ENCODE data around the gene PLCXD1.

PLCXD1 gene

DNA sequence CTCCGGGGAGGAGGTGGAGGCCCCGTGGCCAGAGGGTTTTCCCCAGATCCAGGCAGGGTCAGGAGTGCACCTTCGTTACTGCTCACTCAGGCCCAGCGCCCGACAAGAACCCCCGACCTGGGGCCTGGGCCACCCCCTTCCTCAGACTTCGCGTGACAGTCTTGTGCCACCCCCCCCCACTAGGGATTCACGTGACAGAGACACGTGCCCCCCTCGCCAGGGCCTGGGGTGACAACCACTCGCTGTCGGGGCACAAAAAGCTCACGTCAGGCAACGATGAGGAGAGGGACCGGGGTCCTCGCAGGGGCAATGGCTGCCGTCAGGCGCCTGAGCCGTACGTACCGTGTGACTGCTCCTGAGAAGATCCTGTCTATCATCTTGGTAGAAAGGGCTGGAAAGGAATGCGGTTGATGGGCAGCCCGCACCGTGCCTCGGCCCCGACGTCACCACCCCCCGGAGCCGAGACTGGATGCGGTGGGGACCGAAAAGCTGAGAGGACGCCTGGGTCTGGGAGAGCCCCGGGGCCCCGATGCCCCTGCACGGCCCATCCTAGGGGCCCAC lies 60.4 kb downstream of the PLCXD1 start:
- ATAC-seq (ENCODE audit: low read depth): no peak

DNA sequence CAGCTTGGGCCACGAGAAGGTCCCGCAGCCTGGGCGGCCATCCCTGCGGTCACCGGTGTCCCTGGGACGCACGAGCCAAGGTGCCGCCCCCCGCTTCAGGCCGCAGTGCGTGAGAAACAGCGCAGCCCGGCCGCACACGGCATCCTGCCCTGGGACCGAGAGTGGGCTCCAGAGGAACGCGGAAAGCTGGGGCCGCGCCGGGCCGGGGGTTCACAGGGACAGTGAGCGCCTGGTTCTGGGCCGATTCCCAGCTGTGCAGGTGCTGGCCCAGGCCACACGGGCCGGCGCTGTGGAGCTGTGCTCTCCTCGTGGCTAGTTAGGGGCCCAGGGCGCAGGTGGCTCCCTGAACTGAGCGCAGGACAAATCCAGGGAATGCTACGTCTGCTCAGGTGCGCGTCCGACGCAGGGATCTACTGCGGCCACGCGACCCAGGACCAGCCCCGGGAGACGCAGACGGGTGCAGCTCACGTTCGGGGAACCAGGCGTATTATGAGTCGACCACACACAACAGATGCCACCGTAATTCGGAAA lies 63.3 kb downstream of the PLCXD1 start:
- H3K27ac ChIP-seq (ENCODE audit: poor library complexity, severe bottlenecking): no peak overlapping the region
- no peaks in the 10 kb centered on the region for H3K4me1 ChIP-seq (ENCODE audit: insufficient read depth, poor library complexity, severe bottlenecking)
- H3K9me3 ChIP-seq (ENCODE audit: severe bottlenecking): no peaks in the 10 kb centered on the region
- no peak for DNase-seq (ENCODE audit: low spot score)
- TF ChIP-seq, protein P1, sequence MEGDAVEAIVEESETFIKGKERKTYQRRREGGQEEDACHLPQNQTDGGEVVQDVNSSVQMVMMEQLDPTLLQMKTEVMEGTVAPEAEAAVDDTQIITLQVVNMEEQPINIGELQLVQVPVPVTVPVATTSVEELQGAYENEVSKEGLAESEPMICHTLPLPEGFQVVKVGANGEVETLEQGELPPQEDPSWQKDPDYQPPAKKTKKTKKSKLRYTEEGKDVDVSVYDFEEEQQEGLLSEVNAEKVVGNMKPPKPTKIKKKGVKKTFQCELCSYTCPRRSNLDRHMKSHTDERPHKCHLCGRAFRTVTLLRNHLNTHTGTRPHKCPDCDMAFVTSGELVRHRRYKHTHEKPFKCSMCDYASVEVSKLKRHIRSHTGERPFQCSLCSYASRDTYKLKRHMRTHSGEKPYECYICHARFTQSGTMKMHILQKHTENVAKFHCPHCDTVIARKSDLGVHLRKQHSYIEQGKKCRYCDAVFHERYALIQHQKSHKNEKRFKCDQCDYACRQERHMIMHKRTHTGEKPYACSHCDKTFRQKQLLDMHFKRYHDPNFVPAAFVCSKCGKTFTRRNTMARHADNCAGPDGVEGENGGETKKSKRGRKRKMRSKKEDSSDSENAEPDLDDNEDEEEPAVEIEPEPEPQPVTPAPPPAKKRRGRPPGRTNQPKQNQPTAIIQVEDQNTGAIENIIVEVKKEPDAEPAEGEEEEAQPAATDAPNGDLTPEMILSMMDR (IDR thresholded peaks at IDR 0.05; ENCODE audit: poor library complexity, severe bottlenecking): no peak
- H3K4me3 ChIP-seq (ENCODE audit: severe bottlenecking): no peak overlapping the region
- no peak for ATAC-seq (ENCODE audit: low read depth)
- H3K36me3 ChIP-seq (ENCODE audit: low read depth): peaks cover 11% of the 10 kb centered on the region
- H3K27me3 ChIP-seq (ENCODE audit: insufficient read depth, poor library complexity, severe bottlenecking): no peaks in the 10 kb centered on the region

More for the DNA sequence above, 60.4 kb downstream of the PLCXD1 start:
- Histone ChIP-seq H3K27ac (ENCODE audit: poor library complexity, severe bottlenecking) (no peak overlapping the region), H3K36me3 (ENCODE audit: low read depth) (peaks cover 19% of the 10 kb centered on the region), H3K27me3 (ENCODE audit: insufficient read depth, poor library complexity, severe bottlenecking) (no peaks in the 10 kb centered on the region), H3K9me3 (ENCODE audit: severe bottlenecking) (no peaks in the 10 kb centered on the region), H3K4me3 (ENCODE audit: severe bottlenecking) (no peak overlapping the region), H3K4me1 (ENCODE audit: insufficient read depth, poor library complexity, severe bottlenecking) (no peaks in the 10 kb centered on the region)
- peak; percentile 66 for DNase-seq (ENCODE audit: low spot score)
- TF ChIP-seq, protein P1 (IDR thresholded peaks at IDR 0.05; ENCODE audit: poor library complexity, severe bottlenecking): no peak

DNA sequence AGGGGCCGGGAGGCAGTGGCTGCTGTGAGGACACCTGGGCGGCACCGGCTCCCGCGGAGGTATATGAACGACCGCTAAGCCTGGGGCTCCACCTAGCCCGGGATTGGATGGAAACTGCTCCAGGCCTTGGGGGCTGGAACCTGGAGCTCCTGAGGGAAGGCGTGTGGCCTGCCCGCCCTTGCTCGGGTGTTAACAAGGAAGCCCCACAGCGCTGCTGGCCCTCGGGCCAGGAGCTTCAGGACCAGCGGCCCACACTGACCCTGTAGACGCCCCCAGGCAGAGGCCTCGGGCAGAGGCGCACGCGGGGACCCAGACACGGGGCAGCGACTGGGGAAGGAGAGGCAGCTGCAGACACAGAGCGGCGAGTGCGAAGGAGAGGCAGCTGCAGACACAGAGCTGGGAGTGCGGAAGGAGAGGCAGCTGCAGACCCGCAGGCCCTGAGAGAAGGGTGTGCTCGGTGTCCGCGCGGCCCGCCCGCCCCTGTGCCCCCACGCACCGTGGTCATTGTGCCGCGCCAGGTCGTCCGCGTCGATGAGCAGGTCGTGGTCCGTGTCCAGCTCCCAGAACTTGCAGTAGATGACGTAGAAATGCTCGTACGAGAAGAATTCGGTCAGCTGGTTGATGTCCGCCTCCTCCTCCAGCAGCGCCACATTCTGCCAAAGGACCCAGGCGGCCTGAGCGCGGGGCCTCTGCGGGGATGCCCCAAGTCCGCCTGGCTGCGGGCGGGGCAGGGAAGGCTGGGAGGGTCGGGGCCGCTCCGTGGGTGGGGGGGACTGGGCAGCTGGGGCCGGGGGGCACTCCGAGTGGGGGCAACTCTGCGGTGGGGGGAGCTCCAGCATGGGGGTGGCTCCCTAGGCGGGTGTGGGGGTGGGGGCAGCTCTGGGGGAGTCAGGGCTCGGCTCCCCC lies 64.1 kb downstream of the PLCXD1 start:
- DNase-seq (ENCODE audit: low spot score): no peak
- H3K27me3 ChIP-seq (ENCODE audit: insufficient read depth, poor library complexity, severe bottlenecking): no peaks in the 10 kb centered on the region
- peaks cover 11% of the 10 kb centered on the region for H3K36me3 ChIP-seq (ENCODE audit: low read depth)
- no peak for ATAC-seq (ENCODE audit: low read depth)
- no peak overlapping the region for H3K27ac ChIP-seq (ENCODE audit: poor library complexity, severe bottlenecking)
- TF ChIP-seq, protein P1 (IDR thresholded peaks at IDR 0.05; ENCODE audit: poor library complexity, severe bottlenecking): no peak
- no peak overlapping the region for H3K4me3 ChIP-seq (ENCODE audit: severe bottlenecking)
- no peaks in the 10 kb centered on the region for H3K4me1 ChIP-seq (ENCODE audit: insufficient read depth, poor library complexity, severe bottlenecking)
- no peaks in the 10 kb centered on the region for H3K9me3 ChIP-seq (ENCODE audit: severe bottlenecking)

DNA sequence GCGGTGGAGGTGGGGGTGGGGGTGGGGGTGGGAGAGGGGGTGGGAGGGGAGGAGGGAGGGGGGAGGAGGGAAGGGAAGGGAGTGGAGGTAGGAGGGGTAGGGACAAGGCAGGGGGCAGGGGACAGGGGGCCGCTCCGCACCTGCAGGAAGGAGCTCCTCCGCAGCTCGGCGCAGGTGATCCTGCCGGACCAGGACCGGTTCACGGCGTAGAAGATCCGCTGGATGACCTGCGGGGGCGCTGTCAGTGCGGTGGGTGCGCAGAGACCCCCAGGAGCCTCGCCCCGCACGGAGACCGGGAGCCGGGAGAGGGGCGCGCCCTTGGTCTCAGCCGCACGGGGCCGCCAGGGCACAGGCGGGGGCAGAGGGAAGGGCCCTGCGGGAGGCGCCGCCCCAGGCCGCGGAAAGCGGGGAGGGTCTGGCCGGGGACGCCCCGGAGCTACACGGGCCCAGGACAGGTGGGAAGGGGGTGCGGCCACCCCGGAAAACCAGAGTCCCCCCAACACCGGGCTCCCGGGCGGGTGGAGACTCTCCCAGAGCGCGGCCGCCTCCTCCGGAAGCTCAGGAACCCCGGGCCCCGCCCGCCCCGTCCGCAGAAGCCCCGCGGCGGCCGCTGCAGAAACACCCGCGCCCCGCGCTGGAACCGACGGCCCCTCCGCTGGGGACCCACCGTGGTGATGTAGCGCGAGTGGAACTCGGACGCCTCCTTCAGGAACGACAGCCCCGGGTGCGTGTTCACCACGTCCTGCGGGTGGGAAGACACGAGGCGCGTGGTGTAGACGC lies 65.0 kb downstream of the PLCXD1 start:
- Histone ChIP-seq H3K36me3 (ENCODE audit: low read depth) (peaks cover 11% of the 10 kb centered on the region), H3K4me1 (ENCODE audit: insufficient read depth, poor library complexity, severe bottlenecking) (no peaks in the 10 kb centered on the region), H3K27ac (ENCODE audit: poor library complexity, severe bottlenecking) (no peak overlapping the region), H3K4me3 (ENCODE audit: severe bottlenecking) (no peak overlapping the region), H3K27me3 (ENCODE audit: insufficient read depth, poor library complexity, severe bottlenecking) (no peaks in the 10 kb centered on the region), H3K9me3 (ENCODE audit: severe bottlenecking) (no peaks in the 10 kb centered on the region)
- DNase-seq (ENCODE audit: low spot score) (peak; percentile 78), ATAC-seq (ENCODE audit: low read depth) (no peak)
- TF ChIP-seq, protein P1 (IDR thresholded peaks at IDR 0.05; ENCODE audit: poor library complexity, severe bottlenecking): no peak

Measured in RWPE2 (cell line).